ENCODE measurements around the gene CSF1R.
"Not testable (repeated sequence)": the region's sequence is repeated elsewhere in the genome, so short reads cannot be mapped to it uniquely, and the experiment has no call there.

CSF1R gene

DNA sequence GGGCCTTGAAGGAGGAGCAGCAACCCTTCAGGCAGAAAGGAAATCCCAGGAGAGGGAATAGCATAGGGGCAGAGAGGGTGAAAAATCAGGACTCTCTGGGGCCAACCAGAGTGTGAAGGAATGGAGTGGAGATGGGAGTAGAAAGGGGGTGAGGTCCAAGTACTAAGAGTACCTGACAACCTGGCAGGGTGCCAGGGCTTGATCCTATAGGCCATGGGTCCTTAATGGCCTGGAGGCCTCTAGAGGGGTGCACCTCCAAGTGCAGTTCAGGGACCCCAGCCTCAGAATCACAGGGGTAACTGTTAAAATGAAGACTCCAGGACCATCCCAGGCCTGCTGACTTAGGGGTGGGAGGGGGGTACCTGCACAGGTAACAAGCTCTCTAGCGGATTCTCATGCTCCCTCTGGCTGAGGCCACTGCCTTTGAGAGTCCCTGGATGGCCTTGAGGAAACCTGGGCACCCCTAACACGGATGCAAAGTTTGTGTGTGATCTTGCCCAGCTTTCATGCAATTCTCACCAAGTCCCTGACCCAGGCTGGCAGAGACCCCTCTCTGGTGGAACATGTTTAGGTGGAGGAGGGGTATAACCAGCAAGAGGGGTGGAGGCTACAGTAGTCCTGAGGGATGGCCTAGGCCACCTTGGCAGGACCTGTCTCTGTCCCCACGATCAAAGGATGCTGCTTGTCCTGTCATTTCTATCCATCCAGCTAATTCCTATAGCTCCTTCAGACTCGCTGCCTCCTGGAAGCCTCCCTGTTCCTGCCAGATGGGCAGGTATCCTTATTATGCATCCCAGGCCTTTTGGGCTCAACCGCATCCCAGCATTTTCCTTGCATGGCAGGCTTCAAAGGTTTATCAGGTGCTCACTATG is 17.6 kb upstream of the CSF1R start:
- no peak for DNase-seq

- DNase-seq, result no peak
Measured at GRCh38 chr5:150101023-150101422, 14.7 kb upstream of the CSF1R start.

DNA sequence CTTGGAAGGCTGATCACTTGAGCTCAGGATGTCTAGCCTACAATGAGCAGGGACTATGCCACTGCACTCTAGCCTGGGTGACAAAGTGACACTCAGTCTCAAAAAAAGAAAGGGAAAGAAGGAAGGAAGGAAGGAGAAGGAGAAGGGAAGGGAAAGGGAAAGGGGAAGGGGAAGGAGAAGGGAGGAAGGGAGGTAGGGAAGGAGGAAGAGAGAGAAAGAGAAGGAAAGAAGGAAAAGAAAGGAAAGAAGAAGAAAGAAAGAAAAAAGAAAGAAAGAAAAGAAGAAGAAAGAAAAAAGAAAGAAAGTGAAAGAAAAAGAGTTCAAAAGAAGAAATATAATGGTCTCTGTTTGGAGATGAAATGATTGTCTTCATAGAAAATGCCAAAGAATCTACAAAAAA is 10.8 kb upstream of the CSF1R start:
- DNase-seq, result no peak

- no peak for DNase-seq
Measured at GRCh38 chr5:150092159-150092787, 5.9 kb upstream of the CSF1R start.

DNA sequence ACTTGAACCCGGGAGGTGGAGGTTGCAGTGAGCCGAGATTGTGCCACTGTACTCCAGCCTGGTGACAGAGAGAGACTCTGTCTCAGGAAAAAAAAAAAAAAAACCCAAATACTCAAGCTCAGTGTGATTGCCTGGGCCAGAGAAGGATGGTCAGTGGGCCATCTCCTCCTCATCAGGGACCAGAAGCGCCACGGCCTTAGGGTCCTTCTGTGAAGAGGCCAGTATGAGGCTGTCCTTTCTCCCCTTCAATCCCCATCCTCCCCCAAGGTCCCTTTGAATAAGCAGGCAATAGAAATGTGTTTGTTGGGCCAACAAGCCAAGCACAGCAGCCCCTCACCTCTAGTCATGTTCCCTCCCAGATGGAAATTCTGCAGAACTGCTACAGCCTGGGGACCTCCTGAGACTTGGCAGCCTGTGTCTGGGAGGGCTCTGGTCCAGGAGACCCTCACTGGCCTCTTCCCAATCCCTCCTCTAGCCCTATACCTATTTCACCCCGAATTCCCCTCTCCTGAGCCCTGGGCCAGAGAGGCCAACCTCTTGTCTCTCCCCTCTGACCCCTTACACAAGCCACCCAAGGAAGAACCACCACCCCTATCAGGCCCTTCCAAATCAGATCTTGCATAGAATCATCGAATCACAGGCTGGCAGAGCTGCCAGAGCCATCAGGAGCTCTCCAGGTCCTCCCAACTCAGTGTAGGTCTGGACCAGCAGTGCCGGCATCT is 1.0 kb downstream of the CSF1R start:
- no peak for DNase-seq

DNA sequence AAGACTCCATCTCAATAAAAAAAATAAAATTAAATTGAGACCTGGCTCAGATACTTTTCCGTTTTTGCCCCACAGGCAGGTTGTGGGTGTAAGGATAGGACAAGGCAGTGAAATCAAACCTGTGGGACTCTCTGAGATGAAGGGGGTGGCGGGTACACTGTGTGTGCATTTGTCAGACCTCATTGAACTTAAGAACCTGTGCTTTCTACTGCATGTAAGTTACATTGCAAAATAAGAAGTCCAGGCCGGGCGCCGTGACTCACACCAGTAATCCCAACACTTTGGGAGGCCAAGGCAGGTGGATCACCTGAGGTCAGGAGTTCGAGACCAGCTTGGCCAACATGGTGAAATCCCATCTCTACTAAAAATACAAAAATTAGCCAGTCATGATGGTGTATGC is 1.6 kb downstream of the CSF1R start:
- not testable (repeated sequence) for DNase-seq

- no peak for DNase-seq
Measured at GRCh38 chr5:150082889-150083288, 3.5 kb downstream of the CSF1R start.

DNA sequence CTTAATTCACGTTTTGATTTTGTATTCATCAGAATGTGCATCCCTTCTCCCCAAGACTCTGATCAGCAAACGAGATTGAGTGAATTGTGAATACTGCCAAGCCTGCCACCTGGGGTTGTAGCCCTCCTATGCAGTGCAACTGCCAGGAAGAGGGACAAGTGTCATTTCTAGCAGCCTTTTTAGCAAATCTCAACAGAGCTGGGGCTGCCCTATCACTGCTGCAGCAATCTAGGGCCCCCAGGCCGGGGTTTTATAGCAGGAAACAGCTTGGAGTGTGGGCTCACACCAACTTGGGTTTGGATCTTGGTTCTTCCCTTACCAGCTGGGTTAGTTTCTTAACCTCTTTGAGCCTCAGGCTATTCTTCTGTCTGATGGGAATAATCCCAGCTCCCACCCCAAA is 4.0 kb downstream of the CSF1R start:
- DNase-seq, result no peak

- DNase-seq, result no peak
Measured at GRCh38 chr5:150081541-150082283, 4.6 kb downstream of the CSF1R start.

GRCh38 chr5:150080696-150081435 is 5.5 kb downstream of the CSF1R start:
- DNase-seq, result no peak

GRCh38 chr5:150079909-150080461 is 6.4 kb downstream of the CSF1R start:
- DNase-seq, result no peak

- DNase-seq, result no peak
Measured at GRCh38 chr5:150078802-150079689, 7.3 kb downstream of the CSF1R start.

DNA sequence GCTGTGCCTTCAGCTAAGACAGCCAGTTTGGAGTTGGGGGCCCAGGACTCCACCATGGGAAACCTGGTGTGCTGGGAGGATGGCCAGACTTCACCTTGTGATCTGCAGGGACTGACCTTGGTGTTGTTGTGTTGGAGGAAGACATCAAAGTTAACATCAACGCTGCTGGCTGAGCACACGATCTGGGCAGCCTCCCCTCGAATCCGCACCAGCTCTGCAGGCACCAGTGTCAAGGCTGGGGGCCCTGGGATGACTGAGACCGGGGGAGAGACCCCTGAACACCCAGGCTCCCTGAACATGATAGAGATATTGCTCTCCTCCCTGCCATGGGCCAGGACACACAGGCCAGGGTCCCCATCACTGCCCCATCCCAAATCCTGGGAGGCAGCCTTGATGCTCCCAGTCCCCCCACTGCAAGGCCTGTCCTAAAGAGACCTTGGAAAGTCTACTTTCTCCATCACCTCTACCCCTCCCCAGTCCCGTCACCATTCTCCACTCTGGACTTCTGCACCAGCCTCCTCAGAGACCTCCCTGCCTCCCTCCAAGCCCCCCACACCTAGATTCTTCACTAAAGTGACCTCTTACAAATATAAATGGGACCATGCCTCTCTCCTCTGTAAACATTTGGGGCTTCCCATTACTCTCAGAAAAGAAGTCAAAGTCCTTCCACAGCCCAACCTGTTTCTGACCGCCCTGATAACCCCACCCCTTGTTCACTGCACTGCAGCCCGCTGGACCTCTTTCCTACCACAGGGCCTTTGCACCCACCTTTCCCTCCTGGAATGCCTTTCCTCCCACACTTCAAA is 8.2 kb downstream of the CSF1R start:
- DNase-seq, result no peak

DNA sequence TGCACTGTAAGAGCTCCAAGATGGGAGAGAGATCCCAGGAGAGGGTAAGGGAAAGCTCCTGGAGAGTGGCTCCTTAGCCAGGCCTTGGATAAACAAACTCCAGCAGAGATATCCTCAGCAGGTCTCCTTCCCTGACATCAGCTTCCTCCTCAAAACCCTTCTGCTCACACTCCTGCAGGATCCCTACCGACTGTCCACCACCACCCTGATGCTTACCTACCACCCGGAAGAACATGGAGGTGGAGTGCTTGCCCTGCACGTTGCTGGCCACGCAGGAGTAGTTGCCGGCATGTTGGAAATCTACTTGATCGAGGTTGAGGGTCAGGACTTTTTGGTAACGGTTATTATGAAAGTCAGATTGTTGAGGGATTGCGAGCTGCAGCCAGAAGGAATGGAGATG is 9.3 kb downstream of the CSF1R start:
- DNase-seq, result no peak

GRCh38 chr5:150075806-150076205 is 10.5 kb downstream of the CSF1R start:
- no peak for DNase-seq

DNA sequence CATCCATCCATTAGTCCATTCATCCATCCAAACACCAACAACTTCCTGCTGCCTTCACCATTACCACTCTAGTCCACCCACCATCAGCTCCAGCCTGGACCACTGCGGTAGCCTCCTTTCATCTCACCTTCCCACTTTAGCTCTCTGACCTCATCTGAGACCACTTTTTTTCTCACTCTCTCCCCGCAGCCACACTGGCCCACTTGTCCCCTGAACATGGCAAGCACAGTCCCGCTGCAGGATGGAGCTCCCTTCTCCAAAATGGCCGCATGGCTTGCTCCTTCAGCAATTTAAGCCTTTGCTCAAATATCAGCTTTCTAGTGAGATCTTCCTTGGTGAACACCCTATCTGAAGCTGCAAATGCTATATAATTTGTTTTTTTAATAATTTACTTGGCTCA is 11.1 kb downstream of the CSF1R start:
- DNase-seq, result no peak

DNA sequence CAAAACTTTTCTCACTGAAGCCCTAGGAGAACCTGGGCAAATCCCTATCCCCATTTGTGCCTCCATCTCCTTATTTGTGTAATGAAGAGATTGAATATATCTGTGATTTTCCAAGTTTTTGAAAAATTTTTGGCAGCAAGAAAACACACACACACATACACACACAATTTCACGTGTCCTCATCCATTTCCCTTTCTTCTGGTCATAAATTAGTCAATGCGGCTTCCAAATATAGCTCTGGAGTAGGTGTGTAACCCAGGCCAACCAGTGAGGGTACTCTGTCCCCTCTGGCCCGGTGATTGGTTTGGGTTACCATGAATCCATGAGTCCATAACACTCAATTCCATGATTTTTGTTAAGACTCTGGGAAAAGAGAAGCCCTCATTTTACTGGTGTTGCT is 12.7 kb downstream of the CSF1R start:
- no peak for DNase-seq

GRCh38 chr5:150073086-150073625 is 13.2 kb downstream of the CSF1R start:
- DNase-seq, result no peak

- no peak for DNase-seq
Measured at GRCh38 chr5:150070821-150071220, 15.5 kb downstream of the CSF1R start.

All from NCI-H774 (cell line).